ENCODE measurements around the gene EPS15. TPM values are rescaled to one million over a fixed set of nuclear protein-coding genes. Genes with fewer than 3 reads are reported as not detected.

The EPS15 gene
- total and polyA plus RNA-seq, 9 donors, result 21.6 to 35.7 (median 29.4) TPM

DNA sequence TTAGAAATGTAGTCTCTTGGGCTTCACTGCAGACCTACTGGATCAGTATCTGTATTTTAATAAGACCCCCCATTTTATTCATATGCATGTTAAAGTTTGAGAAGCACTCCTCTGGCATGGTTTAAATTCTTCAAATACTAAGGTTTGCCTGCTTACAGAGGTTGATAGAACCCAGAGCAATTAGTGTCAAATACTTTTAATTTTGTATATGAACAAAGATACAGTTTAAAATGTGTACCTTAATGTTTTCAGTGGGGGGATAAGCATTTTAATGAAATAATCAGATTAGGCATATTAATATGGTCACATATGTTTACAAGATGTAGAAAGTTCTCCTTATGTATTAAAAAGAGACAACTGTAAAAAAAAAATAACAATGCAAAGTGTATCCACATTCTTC lies 40.4 kb upstream of the EPS15 start:
- Histone ChIP-seq H3K9me3 (replicated peaks; ENCODE audit: control insufficient read depth, low read depth, low read length) (no peaks in the 10 kb centered on the region), H3K4me3 (ENCODE audit: low read length) (no peak overlapping the region), H3K4me1 (ENCODE audit: control insufficient read depth, insufficient read depth, low read length) (no peaks in the 10 kb centered on the region), H3K27me3 (ENCODE audit: control insufficient read depth, insufficient read depth, low read length) (no peaks in the 10 kb centered on the region), H3K27ac (ENCODE audit: low read length) (no peak overlapping the region), H3K36me3 (ENCODE audit: control insufficient read depth, insufficient read depth, low read length) (no peaks in the 10 kb centered on the region)
- no peak for DNase-seq

DNA sequence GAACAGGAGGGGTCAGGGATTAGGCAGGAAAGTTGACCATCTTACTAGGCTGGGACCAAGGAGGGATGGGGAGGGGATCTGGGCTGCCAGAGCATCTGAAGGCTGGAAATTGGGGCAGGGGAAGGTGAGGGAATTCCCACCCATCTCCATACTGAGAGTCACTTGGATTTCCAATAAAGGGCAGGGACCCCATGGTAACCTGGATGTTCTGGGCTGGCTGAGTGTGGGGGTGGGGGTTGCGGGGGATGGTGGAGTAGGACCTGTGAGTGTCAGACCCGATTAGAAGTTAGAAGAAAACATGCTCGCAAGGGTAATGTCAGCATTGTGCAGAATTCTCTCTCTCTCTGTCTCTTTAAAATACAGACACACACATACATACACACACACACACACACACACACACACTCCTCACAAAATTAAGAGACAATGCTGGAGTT lies 40.0 kb upstream of the EPS15 start:
- H3K4me3 ChIP-seq (ENCODE audit: low read length), result no peak overlapping the region
- H3K9me3 ChIP-seq (replicated peaks; ENCODE audit: control insufficient read depth, low read depth, low read length), result no peaks in the 10 kb centered on the region
- no peaks in the 10 kb centered on the region for H3K27me3 ChIP-seq (ENCODE audit: control insufficient read depth, insufficient read depth, low read length)
- H3K4me1 ChIP-seq (ENCODE audit: control insufficient read depth, insufficient read depth, low read length), result no peaks in the 10 kb centered on the region
- WGBS (ENCODE audit: insufficient coverage), result no CpG with 5 or more reads among the region's 3 CpGs
- DNase-seq, result no peak
- no peak overlapping the region for H3K27ac ChIP-seq (ENCODE audit: low read length)
- no peaks in the 10 kb centered on the region for H3K36me3 ChIP-seq (ENCODE audit: control insufficient read depth, insufficient read depth, low read length)

DNA sequence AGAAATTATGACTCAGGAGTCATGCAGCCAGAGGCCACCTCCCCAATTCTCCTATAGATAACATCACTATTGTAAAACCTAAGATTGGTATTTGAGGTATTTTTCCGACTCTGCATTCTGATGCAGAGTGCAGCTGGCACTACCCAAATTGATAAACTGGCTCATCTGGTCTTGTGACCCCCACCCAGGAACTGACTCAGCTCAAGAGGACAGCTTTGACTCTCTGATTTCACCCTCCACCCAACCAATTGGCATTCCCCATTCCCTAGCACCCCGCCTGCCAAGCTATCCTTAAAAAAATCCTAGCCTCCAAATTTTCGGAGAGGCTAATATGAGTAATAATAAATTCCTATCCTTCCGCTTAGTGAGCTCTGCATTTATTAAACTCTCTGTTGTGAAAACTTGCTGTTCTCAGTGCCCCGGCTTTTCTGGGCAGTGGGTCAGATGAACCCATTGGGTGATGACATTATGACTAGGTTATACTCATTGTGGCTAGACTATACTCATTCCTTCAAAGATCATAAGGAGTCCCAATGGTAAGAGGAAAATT lies 39.4 kb upstream of the EPS15 start:
- Histone ChIP-seq H3K4me1 (ENCODE audit: control insufficient read depth, insufficient read depth, low read length) (no peaks in the 10 kb centered on the region), H3K4me3 (ENCODE audit: low read length) (no peak overlapping the region), H3K27ac (ENCODE audit: low read length) (no peak overlapping the region), H3K27me3 (ENCODE audit: control insufficient read depth, insufficient read depth, low read length) (no peaks in the 10 kb centered on the region), H3K9me3 (replicated peaks; ENCODE audit: control insufficient read depth, low read depth, low read length) (no peaks in the 10 kb centered on the region), H3K36me3 (ENCODE audit: control insufficient read depth, insufficient read depth, low read length) (no peaks in the 10 kb centered on the region)
- no peak for DNase-seq
- no CpG with 5 or more reads among the region's 5 CpGs for WGBS (ENCODE audit: insufficient coverage)

DNA sequence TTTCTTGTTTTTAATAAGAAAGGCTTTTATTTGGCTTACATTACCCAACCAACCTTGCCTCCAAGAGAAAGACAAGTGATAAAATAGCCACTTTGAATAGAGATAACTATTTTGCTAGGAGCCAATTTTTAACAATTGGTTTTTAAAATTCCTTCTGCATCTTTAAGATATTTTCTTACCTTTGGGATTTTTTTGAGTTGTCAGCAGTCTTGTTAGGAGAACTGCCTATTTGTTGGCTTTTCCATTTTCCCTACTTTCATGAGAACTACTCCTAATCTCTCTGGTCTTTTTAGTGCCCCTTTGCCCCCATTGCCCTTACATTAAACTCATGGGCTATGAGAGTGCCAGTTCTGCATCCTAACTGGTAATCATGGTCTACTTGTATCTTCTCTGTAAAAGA lies 38.1 kb upstream of the EPS15 start:
- Histone ChIP-seq H3K27me3 (ENCODE audit: control insufficient read depth, insufficient read depth, low read length) (no peaks in the 10 kb centered on the region), H3K4me1 (ENCODE audit: control insufficient read depth, insufficient read depth, low read length) (no peaks in the 10 kb centered on the region), H3K9me3 (replicated peaks; ENCODE audit: control insufficient read depth, low read depth, low read length) (no peaks in the 10 kb centered on the region), H3K36me3 (ENCODE audit: control insufficient read depth, insufficient read depth, low read length) (no peaks in the 10 kb centered on the region), H3K27ac (ENCODE audit: low read length) (no peak overlapping the region), H3K4me3 (ENCODE audit: low read length) (no peak overlapping the region)
- no peak for DNase-seq

DNA sequence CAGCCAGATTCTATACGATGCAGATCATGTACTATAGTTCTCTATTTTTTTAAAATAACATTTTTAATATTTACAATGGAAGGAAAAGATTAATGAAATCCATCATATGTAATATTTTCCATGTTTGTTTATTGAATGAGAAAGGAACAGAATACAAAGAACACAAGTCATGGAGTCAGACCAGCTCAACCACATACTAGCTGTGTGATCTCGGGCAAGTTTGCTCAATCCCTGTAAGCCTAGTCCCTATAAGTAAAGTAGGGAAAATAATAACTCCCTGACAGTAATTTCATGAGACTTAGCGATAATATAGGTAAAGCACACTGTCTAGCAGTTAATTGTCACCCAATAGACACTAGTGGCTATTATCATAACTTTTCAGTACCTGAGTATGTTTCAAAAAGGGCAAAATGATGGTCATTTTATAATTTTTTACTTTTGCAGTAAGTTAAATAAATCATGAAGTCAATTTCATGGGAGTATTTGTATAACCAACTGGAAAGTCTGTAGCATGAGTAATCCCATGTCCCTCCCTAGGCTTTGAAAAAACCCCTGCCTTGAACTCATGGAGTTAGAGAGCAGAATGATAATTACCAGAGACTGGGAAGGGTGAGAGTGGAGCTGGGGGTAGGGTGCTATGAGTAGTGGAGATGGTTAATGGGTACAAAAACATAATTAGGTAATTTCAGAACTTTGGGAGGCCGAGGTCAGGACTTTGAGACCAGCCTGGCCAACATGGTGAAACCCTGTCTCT lies 37.0 kb upstream of the EPS15 start:
- no peak for DNase-seq
- Histone ChIP-seq H3K27me3 (ENCODE audit: control insufficient read depth, insufficient read depth, low read length) (no peaks in the 10 kb centered on the region), H3K4me1 (ENCODE audit: control insufficient read depth, insufficient read depth, low read length) (no peaks in the 10 kb centered on the region), H3K27ac (ENCODE audit: low read length) (no peak overlapping the region), H3K4me3 (ENCODE audit: low read length) (no peak overlapping the region), H3K36me3 (ENCODE audit: control insufficient read depth, insufficient read depth, low read length) (no peaks in the 10 kb centered on the region), H3K9me3 (replicated peaks; ENCODE audit: control insufficient read depth, low read depth, low read length) (no peaks in the 10 kb centered on the region)
- 44% methylated on average over 1 of the region's 4 CpGs for WGBS (ENCODE audit: insufficient coverage)

DNA sequence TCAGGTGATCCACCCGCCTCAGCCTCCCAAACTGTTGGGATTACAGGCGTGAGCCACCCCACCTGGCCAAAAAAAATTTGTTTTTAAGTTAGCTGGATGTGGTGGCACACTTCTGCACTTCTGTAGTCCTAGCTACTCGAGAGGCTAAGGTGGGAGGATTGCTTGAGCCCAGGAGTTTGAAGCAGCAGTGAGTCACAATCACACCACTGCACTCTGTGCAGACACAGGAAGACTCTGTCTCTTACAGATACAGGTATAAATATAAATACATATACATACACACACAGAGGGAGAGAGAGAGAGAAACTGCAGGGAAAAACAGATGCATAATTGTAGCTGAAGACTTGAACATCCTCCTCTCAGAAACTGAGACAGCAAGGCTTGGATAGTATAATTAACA lies 34.8 kb upstream of the EPS15 start:
- Histone ChIP-seq H3K36me3 (ENCODE audit: control insufficient read depth, insufficient read depth, low read length) (no peaks in the 10 kb centered on the region), H3K4me3 (ENCODE audit: low read length) (no peak overlapping the region), H3K27me3 (ENCODE audit: control insufficient read depth, insufficient read depth, low read length) (no peaks in the 10 kb centered on the region), H3K4me1 (ENCODE audit: control insufficient read depth, insufficient read depth, low read length) (no peaks in the 10 kb centered on the region), H3K9me3 (replicated peaks; ENCODE audit: control insufficient read depth, low read depth, low read length) (no peaks in the 10 kb centered on the region), H3K27ac (ENCODE audit: low read length) (no peak overlapping the region)
- WGBS (ENCODE audit: insufficient coverage), result no CpG with 5 or more reads among the region's 3 CpGs
- no peak for DNase-seq

DNA sequence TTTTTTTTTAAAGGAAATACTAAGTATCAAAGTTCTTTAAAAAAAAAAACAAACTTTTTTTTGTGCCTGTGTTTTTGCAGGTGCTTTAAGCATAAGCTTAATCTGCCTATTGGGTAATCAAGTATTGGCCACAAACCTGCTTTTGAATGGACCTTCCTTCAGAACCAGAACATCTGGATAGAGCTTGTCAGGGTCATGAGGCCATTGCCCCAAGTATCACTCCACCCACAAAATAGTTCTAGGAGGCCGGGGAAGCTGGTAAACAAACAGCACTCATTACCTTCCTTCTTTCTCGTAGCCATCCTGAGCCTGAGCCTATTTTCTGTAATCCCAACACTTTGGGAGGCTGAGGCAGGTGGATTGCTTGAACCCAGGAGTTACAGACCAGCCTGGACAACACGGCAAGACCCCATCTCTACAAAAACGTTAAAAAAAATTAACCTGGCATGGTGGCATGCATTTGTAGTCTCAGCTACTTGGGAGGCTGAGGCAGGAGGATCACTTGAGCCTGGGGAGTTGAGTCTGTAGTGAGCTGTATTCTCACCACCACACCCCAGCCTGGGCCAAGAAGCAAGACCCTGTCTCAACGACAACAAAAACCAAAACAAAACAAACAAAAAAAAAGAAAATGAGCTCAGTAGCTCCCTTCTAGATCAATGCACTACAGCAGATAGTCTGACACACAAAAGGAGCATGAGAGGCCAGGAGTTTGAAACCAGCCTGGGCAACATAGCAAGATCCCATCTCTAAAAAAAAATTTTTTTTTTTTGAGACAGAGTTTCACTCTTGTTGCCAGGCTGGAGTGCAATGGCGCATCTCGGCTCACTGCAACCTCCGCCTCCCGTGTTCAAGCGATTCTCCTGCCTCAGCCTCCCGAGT lies 34.1 kb upstream of the EPS15 start:
- H3K36me3 ChIP-seq (ENCODE audit: control insufficient read depth, insufficient read depth, low read length), result no peaks in the 10 kb centered on the region
- H3K4me3 ChIP-seq (ENCODE audit: low read length), result no peak overlapping the region
- whole genome bisulfite sequencing (ENCODE audit: insufficient coverage), result 100% methylated on average over 6 of the region's 11 CpGs
- DNase-seq, result no peak
- H3K27ac ChIP-seq (ENCODE audit: low read length), result no peak overlapping the region
- no peaks in the 10 kb centered on the region for H3K27me3 ChIP-seq (ENCODE audit: control insufficient read depth, insufficient read depth, low read length)
- H3K9me3 ChIP-seq (replicated peaks; ENCODE audit: control insufficient read depth, low read depth, low read length), result no peaks in the 10 kb centered on the region
- H3K4me1 ChIP-seq (ENCODE audit: control insufficient read depth, insufficient read depth, low read length), result no peaks in the 10 kb centered on the region

DNA sequence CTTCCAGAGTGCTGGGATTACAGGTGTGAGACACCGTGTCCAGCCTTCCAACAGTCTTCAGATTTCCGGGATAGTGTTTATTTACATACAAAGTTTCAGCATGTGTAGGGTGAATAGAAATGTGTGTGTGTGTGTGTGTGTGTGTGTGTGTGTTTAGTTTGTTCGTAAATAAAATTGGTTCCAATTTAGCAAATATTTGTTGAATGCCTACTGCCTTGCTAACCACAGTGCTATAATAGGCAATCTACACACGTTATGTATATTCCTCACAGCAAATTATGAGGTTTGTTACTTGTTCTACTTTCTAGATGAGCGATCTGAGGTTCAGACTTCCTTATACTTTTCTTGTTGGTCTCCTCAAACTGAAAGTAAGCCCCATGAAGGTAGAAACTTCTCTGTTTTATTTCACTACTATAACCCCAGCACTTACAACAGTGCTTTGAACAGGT lies 32.8 kb upstream of the EPS15 start:
- Histone ChIP-seq H3K27me3 (ENCODE audit: control insufficient read depth, insufficient read depth, low read length) (no peaks in the 10 kb centered on the region), H3K4me1 (ENCODE audit: control insufficient read depth, insufficient read depth, low read length) (no peaks in the 10 kb centered on the region), H3K27ac (ENCODE audit: low read length) (no peak overlapping the region), H3K9me3 (replicated peaks; ENCODE audit: control insufficient read depth, low read depth, low read length) (no peaks in the 10 kb centered on the region), H3K4me3 (ENCODE audit: low read length) (no peak overlapping the region), H3K36me3 (ENCODE audit: control insufficient read depth, insufficient read depth, low read length) (no peaks in the 10 kb centered on the region)
- WGBS (ENCODE audit: insufficient coverage), result no CpG with 5 or more reads among the region's 5 CpGs
- no peak for DNase-seq

DNA sequence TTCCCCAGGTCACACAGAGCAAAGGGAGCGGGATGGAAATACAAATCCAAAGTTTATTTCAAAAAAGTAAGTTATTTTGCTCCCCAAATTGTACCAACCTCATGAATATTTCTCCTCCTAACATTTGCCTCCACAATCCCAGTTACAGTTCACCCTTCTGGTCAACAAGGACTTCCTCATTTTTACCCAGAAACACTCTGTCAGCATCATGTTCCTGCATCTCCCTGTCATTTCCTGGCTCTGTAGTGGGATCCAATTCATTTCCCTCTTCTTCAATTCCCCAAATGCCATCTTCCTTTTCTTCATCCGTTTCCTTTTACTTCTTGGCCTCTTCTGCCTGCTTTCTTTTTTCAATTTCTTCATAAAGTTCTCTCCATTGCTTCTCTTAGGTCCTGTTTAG lies 32.0 kb upstream of the EPS15 start:
- no peaks in the 10 kb centered on the region for H3K9me3 ChIP-seq (replicated peaks; ENCODE audit: control insufficient read depth, low read depth, low read length)
- no peaks in the 10 kb centered on the region for H3K4me1 ChIP-seq (ENCODE audit: control insufficient read depth, insufficient read depth, low read length)
- no peaks in the 10 kb centered on the region for H3K27me3 ChIP-seq (ENCODE audit: control insufficient read depth, insufficient read depth, low read length)
- WGBS (ENCODE audit: insufficient coverage), result 88% methylated on average over 1 of the region's 2 CpGs
- no peaks in the 10 kb centered on the region for H3K36me3 ChIP-seq (ENCODE audit: control insufficient read depth, insufficient read depth, low read length)
- peak; percentile 55 for DNase-seq
- H3K4me3 ChIP-seq (ENCODE audit: low read length), result no peak overlapping the region
- no peak overlapping the region for H3K27ac ChIP-seq (ENCODE audit: low read length)

DNA sequence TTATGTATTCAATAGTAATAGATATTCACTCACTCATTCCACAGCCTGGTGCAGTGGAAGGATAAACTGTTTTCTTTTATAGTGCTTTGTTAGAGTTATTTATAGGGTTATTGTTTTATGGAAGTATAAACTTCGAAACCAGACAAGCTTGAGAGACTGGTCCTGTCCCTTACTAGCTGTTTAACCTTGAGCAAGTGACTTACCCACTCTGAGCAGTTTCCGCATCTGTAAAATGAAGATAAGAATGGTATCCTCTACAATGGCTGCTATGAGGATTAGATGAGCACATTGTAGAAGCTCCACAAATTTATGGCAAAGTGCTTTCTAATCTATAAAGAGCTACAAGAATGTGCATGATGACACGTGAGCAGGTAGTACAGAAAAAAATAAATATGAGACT lies 30.8 kb upstream of the EPS15 start:
- Histone ChIP-seq H3K27ac (ENCODE audit: low read length) (no peak overlapping the region), H3K36me3 (ENCODE audit: control insufficient read depth, insufficient read depth, low read length) (no peaks in the 10 kb centered on the region), H3K4me1 (ENCODE audit: control insufficient read depth, insufficient read depth, low read length) (no peaks in the 10 kb centered on the region), H3K9me3 (replicated peaks; ENCODE audit: control insufficient read depth, low read depth, low read length) (no peaks in the 10 kb centered on the region), H3K27me3 (ENCODE audit: control insufficient read depth, insufficient read depth, low read length) (no peaks in the 10 kb centered on the region), H3K4me3 (ENCODE audit: low read length) (no peak overlapping the region)
- DNase-seq, result no peak
- no CpG with 5 or more reads among the region's 3 CpGs for WGBS (ENCODE audit: insufficient coverage)
